Nephron progenitor cell (in vitro differentiated cells): ENCODE data around the gene UACA.

ENCODE experiments used
- DNase-seq: peaks from one replicate; pipeline ENCODE4 v3.0.0; 2021
- H3K27ac Mint-ChIP-seq: 2 replicates; pipeline ENCODE4 v1.8.0; 2021; ENCODE audit warnings: mild to moderate bottlenecking, moderate library complexity, mixed read lengths
- H3K27me3 Mint-ChIP-seq: 2 replicates; pipeline ENCODE4 v1.8.0; 2021; ENCODE audit warnings: mild to moderate bottlenecking, low read depth, mixed read lengths; ENCODE audit not compliant: poor library complexity
- H3K36me3 Mint-ChIP-seq: 2 replicates; pipeline ENCODE4 v1.8.0; 2021; ENCODE audit warnings: low read depth, mixed read lengths
- H3K4me1 Mint-ChIP-seq: 2 replicates; pipeline ENCODE4 v1.8.0; 2021; ENCODE audit warnings: mixed read lengths
- H3K4me3 Mint-ChIP-seq: 2 replicates; pipeline ENCODE4 v1.8.0; 2021; ENCODE audit warnings: mild to moderate bottlenecking, moderate library complexity, mixed read lengths
- H3K9me3 Mint-ChIP-seq: 2 replicates; pipeline ENCODE4 v1.8.0; 2021; ENCODE audit warnings: mild to moderate bottlenecking, moderate library complexity, mixed read lengths
- TF ChIP-seq, protein P1 (sequence below): fragments of 200-600 bp; sonication (generic); IDR thresholded peaks from 2 replicates; pipeline ENCODE4 v1.5.0; 2021; ENCODE audit warnings: antibody characterized with exemption

UACA gene

DNA sequence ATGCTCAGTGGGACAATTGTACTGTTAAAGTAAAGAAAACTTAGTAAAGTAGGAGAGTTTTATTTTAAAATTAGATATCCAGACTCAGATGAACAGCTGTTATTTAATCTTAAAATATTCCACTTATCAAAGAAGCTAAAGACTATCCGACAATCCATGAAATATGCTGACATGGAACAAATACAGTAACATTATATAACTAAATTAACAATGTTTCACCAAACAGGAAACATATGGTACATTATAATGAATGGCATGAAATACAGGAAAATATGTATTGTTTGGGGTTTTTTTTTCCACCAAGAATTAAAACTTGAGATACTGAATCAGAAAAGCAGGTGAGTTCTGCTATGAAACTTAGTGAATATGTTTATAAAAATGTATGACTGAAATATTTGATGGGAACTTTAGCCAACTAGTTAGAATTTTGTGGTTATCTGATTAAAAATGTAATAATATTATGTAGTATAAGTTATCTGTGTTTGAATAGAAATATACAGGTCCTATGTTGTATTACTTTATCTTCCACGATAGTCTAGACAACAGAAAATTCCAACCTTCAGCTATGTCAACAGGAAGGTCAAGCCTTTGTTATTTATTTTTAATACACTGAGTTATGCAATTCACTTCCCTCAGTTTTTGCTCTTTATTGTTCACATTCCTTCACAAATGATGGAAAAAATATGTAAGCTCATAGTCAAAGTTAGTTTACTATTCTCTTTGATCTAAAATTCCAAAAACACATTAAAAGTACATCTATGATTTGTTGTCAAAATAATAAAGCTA, 72.7 kb downstream of the UACA start:
- DNase-seq, result no peak
- Mint-ChIP-seq H3K27ac (no peak overlapping the region), H3K9me3 (no peaks in the 10 kb centered on the region), H3K36me3 (no peaks in the 10 kb centered on the region), H3K4me3 (no peak overlapping the region), H3K27me3 (no peaks in the 10 kb centered on the region), H3K4me1 (no peaks in the 10 kb centered on the region)
- TF ChIP-seq, protein P1, sequence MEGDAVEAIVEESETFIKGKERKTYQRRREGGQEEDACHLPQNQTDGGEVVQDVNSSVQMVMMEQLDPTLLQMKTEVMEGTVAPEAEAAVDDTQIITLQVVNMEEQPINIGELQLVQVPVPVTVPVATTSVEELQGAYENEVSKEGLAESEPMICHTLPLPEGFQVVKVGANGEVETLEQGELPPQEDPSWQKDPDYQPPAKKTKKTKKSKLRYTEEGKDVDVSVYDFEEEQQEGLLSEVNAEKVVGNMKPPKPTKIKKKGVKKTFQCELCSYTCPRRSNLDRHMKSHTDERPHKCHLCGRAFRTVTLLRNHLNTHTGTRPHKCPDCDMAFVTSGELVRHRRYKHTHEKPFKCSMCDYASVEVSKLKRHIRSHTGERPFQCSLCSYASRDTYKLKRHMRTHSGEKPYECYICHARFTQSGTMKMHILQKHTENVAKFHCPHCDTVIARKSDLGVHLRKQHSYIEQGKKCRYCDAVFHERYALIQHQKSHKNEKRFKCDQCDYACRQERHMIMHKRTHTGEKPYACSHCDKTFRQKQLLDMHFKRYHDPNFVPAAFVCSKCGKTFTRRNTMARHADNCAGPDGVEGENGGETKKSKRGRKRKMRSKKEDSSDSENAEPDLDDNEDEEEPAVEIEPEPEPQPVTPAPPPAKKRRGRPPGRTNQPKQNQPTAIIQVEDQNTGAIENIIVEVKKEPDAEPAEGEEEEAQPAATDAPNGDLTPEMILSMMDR, result no peak

DNA sequence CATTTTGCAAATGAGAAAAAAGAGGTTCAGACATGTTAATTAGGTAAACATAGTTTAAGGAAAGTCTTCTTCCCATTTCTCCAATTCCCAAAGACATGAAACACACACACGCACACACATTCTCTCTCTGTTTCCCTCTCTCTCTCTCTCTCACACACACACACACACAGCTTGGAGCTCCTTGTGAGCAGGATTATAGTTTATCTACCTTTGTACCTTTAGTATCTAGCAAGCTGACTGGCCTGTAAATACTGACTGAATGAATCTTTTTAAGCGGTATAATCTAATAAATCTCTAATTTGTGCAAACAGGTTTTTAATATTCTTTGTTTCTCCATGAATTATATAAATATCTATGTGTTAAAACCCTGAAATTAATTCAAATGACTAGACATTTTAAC, 73.3 kb downstream of the UACA start:
- H3K36me3 Mint-ChIP-seq, result no peaks in the 10 kb centered on the region
- H3K4me1 Mint-ChIP-seq, result no peaks in the 10 kb centered on the region
- H3K9me3 Mint-ChIP-seq, result no peaks in the 10 kb centered on the region
- no peak for DNase-seq
- no peaks in the 10 kb centered on the region for H3K27me3 Mint-ChIP-seq
- H3K4me3 Mint-ChIP-seq, result no peak overlapping the region
- no peak overlapping the region for H3K27ac Mint-ChIP-seq
- TF ChIP-seq, protein P1, result no peak

DNA sequence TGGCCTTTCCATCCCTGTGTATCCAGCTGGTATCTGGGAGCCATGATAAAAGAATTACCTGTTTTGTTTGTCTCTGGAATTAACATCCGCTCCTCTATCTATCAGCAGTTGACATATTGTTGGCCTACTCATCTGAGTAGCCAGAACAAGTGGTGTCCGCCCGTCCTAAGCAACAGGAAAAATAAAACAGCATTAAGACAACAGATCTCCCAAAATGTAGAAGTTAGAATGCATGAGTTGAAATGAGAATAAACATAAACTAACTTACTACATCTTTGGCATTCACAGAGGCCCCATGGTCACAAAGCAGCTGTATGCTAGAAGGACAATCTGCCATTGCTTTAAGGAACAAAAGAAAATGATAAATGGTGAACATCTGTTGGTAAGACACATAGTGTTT, 75.9 kb downstream of the UACA start:
- Mint-ChIP-seq H3K36me3 (peaks cover 4% of the 10 kb centered on the region), H3K27ac (no peak overlapping the region), H3K9me3 (no peaks in the 10 kb centered on the region), H3K4me3 (no peak overlapping the region), H3K4me1 (no peaks in the 10 kb centered on the region), H3K27me3 (no peaks in the 10 kb centered on the region)
- no peak for DNase-seq
- TF ChIP-seq, protein P1, result no peak

DNA sequence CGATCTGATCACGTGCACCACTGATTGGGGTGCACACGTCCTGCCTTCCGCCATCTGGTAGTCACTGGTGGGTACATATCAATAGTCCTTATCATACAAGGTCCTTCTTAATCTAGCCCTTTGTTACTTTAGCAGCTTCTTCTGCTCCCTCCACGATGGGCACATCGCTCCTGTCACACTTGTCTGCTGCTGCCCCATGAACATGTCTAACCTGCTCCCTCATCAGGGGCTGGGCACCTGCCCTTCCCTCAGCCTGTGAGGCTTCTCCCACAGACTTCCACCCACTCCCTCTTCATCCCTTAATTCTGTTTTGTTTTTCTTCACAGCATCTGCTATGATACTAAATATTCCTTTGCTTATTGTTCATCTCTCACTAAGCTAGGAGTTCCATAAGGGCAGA, 82.5 kb downstream of the UACA start:
- TF ChIP-seq, protein P1, result no peak
- no peak for DNase-seq
- no peak overlapping the region for H3K27ac Mint-ChIP-seq
- peaks cover 4% of the 10 kb centered on the region for H3K36me3 Mint-ChIP-seq
- H3K4me1 Mint-ChIP-seq, result no peaks in the 10 kb centered on the region
- no peaks in the 10 kb centered on the region for H3K27me3 Mint-ChIP-seq
- no peak overlapping the region for H3K4me3 Mint-ChIP-seq
- no peaks in the 10 kb centered on the region for H3K9me3 Mint-ChIP-seq

DNA sequence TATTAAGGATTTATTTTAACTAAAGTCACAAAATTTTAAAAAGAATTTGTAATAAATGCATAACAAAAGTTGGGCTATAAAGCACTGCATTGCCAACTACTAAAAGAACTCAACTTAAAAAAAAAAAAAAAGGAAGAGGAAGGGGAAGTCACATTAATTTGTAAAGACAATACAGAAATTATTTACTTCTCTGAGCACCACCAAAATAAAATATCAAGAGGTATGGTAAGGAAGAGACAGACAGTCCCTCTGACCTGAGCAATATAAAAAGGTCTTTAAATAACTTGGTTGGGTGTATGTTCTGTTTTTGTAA, 83.5 kb downstream of the UACA start:
- H3K9me3 Mint-ChIP-seq, result no peaks in the 10 kb centered on the region
- no peak overlapping the region for H3K4me3 Mint-ChIP-seq
- H3K27me3 Mint-ChIP-seq, result no peaks in the 10 kb centered on the region
- H3K4me1 Mint-ChIP-seq, result no peaks in the 10 kb centered on the region
- no peak for DNase-seq
- TF ChIP-seq, protein P1, result no peak
- H3K36me3 Mint-ChIP-seq, result peaks cover 4% of the 10 kb centered on the region
- no peak overlapping the region for H3K27ac Mint-ChIP-seq

DNA sequence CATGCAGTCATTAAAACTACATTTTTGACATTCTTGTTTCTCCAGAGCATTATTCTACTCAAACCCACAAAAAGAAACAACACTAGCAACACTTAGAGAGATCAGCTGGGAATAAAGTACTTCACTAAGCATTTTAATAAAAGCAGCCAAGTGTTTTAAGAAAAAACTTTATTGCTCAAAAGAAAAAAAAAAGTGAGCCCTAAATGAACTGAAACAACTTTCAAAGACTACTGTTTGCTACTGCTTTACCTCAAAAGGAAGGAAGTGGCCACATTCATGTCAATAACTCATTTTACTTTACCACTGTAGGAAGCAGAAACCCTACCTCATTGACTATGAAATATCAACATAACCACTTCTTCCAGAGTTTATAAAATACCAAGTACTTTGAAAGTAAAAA, 91.3 kb downstream of the UACA start:
- DNase-seq, result no peak
- no peaks in the 10 kb centered on the region for H3K9me3 Mint-ChIP-seq
- H3K4me3 Mint-ChIP-seq, result no peak overlapping the region
- TF ChIP-seq, protein P1, result no peak
- no peaks in the 10 kb centered on the region for H3K36me3 Mint-ChIP-seq
- no peak overlapping the region for H3K27ac Mint-ChIP-seq
- no peaks in the 10 kb centered on the region for H3K27me3 Mint-ChIP-seq
- no peaks in the 10 kb centered on the region for H3K4me1 Mint-ChIP-seq
